K562 (cell line): ENCODE measurements around the gene TOMM5. TPM values are rescaled to one million over a fixed set of nuclear protein-coding genes. Genes with fewer than 3 reads are reported as not detected.

Experiments
- ADNP ChIP-seq: fragments of 200-800 bp; sonication (Bioruptor generic); IDR thresholded peaks from 2 replicates; pipeline ENCODE4 v1.6.1; 2016; ENCODE audit warnings: missing genetic modification characterization, missing compliant biosample characterization
- BDP1 ChIP-seq: IDR thresholded peaks from 3 replicates; pipeline ENCODE4 v1.6.1; 2011; ENCODE audit not compliant: insufficient read length, insufficient read depth
- BRD9 ChIP-seq: fragments of 450-650 bp; IDR thresholded peaks from 2 replicates; pipeline ENCODE4 v1.6.1; 2018; ENCODE audit warnings: low read depth; ENCODE audit not compliant: partially characterized antibody
- DDX20 ChIP-seq: fragments of 450-650 bp; IDR thresholded peaks from 2 replicates; pipeline ENCODE4 v1.6.1; 2016; ENCODE audit warnings: missing genetic modification characterization, low read depth, mild to moderate bottlenecking, missing compliant biosample characterization, moderate library complexity
- KDM1A ChIP-seq, 2 experiments: fragments of 450-650 bp; IDR thresholded peaks; 2 replicates each; pipeline ENCODE4 v1.6.1; 2016; ENCODE audit warnings: mild to moderate bottlenecking in 2 of 2
- NFYB ChIP-seq: IDR thresholded peaks from 2 replicates; pipeline ENCODE4 v1.6.1; 2011; ENCODE audit warnings: mild to moderate bottlenecking, moderate library complexity; ENCODE audit not compliant: insufficient read length; ENCODE audit errors: extremely low read depth
- PCBP2 ChIP-seq: fragments of 200-400 bp; formaldehyde crosslinking; IDR thresholded peaks from 2 replicates; pipeline ENCODE4 v1.6.1; 2018; ENCODE audit warnings: low read length, low read depth, mild to moderate bottlenecking, moderate library complexity; ENCODE audit not compliant: poor library complexity, severe bottlenecking
- POLR2AphosphoS5 ChIP-seq: IDR thresholded peaks from 2 replicates; pipeline ENCODE4 v1.6.1; 2011; ENCODE audit warnings: mild to moderate bottlenecking, low read depth, low read length, moderate library complexity; ENCODE audit not compliant: control insufficient read depth, insufficient read depth
- RCOR1 ChIP-seq, 2 experiments: IDR thresholded peaks; 2 replicates each; pipeline ENCODE4 v1.6.1; 2012; ENCODE audit warnings: low read depth in 2 of 2, low read length in 2 of 2, borderline replicate concordance in 1 of 2, improper control_type of control experiment in 1 of 2
- RFX5 ChIP-seq: IDR thresholded peaks from 2 replicates; pipeline ENCODE4 v1.6.1; 2011; ENCODE audit warnings: low read depth, mild to moderate bottlenecking, improper control_type of control experiment, low read length
- SRF ChIP-seq, 2 experiments: fragments of 250-450, 450-650 bp in 1 of 2; sonication (Bioruptor Pico) in 1 of 2; sonication (generic) in 1 of 2; formaldehyde crosslinking; IDR thresholded peaks; 2 replicates each; pipeline versions ENCODE4 v1.5.0 to v1.5.1; 2020 to 2022; ENCODE audit warnings: mild to moderate bottlenecking in 1 of 2, missing genetic modification reagents in 1 of 2
- ZNF507 ChIP-seq: conservative IDR thresholded peaks from 2 replicates; pipeline ENCODE4 v1.6.1; 2017; ENCODE audit warnings: missing genetic modification characterization, missing compliant biosample characterization
- polyA plus RNA-seq, 8 experiments: library from polyadenylated mRNA; depleted of rRNA in 4 of 8; stranded (reverse) in 5 of 8; unstranded in 3 of 8; fragments of >200 nt; fragmentation: Nextera tagmentation in 2 of 8; fragmentation: Illumina TruSeq in 1 of 8; extraction: Ambion mirVana in 2 of 8; extraction: Trizol in 1 of 8; gene quantifications; 2 replicates each; pipeline versions ENCODE4 v1.2.1 to v1.2.3, GENCODE V29; 2011 to 2014; ENCODE audit warnings: inconsistent platforms in 1 of 8, missing spikeins in 1 of 8
- total RNA-seq, 7 experiments: library from RNA; depleted of rRNA in 6 of 7; stranded (reverse); fragments of >200 nt in 6 of 7; fragmentation: Illumina TruSeq in 2 of 7; extraction: Trizol in 2 of 7; gene quantifications; 2 replicates each; pipeline versions ENCODE4 v1.2.1 to v1.2.3, GENCODE V29; 2011 to 2021; ENCODE audit warnings: low replicate concordance in 1 of 7
- TF ChIP-seq, protein P1 (sequence below), 2 experiments: fragments of 450-650 bp; formaldehyde crosslinking in 1 of 2; IDR thresholded peaks; 2 replicates each; pipeline versions ENCODE4 v1.4.0 to v1.6.1; 2014 to 2020; ENCODE audit warnings: mild to moderate bottlenecking in 2 of 2, borderline replicate concordance in 1 of 2, low read depth in 1 of 2
- TF ChIP-seq, protein P2 (sequence below): fragments of 250-450 bp; sonication (Bioruptor Pico); IDR thresholded peaks from 2 replicates; pipeline ENCODE4 v1.5.0; 2020; ENCODE audit warnings: mild to moderate bottlenecking, borderline replicate concordance
- TF ChIP-seq, protein P3 (sequence below): fragments of 450-650 bp; IDR thresholded peaks from 2 replicates; pipeline ENCODE4 v1.6.1; 2016; ENCODE audit warnings: low read depth, mild to moderate bottlenecking, moderate library complexity

The TOMM5 gene
- total and polyA plus RNA-seq, 9 of the 15 experiments (the other 6 are each of a cell fraction or from before 2014, with no cell fraction given), result 262 to 1,742 (median 496) TPM

DNA sequence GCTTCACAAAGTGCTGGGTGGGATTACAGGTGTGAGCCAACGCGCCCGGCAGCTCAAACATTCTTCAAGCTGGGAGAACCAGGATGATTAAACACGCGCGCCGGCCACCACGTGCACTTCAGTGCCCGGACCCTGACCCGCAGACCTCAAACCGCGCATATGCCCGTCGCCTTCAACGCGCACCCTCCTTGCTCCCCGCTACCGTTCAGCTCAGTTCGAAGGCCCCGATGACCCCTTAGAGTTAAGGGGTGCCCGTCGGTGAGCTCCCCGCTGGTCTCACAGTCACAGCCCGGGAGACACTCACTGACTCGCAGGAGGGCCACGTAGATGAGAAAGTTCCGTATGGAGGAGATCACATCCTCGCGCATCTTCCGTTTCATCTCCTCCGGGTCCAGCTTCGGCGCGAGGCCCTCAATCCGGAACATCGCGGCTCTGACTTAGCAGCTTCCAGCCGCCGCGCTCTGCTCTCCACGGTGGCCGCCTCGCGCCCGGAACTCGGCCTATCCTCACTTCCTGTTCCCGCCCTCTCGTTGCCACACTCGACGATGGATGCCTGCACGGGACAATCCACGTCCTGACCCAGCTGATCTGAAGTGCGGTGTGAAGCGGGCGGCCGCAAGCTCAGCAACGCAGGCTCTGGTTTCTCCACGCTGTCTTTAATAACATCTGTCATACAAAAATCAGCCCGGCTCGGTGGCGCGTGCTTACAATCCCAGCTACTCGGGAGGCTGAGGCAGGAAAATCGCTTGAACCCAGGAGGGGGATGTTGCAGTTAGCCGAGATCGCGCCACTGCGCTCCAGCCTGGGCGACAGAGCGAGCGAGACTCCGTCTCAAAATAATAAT is at the start of gene TOMM5 (continued):
- TF ChIP-seq, protein P1, sequence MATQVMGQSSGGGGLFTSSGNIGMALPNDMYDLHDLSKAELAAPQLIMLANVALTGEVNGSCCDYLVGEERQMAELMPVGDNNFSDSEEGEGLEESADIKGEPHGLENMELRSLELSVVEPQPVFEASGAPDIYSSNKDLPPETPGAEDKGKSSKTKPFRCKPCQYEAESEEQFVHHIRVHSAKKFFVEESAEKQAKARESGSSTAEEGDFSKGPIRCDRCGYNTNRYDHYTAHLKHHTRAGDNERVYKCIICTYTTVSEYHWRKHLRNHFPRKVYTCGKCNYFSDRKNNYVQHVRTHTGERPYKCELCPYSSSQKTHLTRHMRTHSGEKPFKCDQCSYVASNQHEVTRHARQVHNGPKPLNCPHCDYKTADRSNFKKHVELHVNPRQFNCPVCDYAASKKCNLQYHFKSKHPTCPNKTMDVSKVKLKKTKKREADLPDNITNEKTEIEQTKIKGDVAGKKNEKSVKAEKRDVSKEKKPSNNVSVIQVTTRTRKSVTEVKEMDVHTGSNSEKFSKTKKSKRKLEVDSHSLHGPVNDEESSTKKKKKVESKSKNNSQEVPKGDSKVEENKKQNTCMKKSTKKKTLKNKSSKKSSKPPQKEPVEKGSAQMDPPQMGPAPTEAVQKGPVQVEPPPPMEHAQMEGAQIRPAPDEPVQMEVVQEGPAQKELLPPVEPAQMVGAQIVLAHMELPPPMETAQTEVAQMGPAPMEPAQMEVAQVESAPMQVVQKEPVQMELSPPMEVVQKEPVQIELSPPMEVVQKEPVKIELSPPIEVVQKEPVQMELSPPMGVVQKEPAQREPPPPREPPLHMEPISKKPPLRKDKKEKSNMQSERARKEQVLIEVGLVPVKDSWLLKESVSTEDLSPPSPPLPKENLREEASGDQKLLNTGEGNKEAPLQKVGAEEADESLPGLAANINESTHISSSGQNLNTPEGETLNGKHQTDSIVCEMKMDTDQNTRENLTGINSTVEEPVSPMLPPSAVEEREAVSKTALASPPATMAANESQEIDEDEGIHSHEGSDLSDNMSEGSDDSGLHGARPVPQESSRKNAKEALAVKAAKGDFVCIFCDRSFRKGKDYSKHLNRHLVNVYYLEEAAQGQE (IDR thresholded peaks at IDR 0.05; ENCODE audit: borderline replicate concordance), result peak; percentile 48; the same call in 1 of the 2 replicates
- TF ChIP-seq, protein P1 (CRISPR knock-in tag; IDR thresholded peaks at IDR 0.05; ENCODE audit: low read depth), result peak; percentile 69; the same call in 1 of the 2 replicates
- TF ChIP-seq, protein P2, sequence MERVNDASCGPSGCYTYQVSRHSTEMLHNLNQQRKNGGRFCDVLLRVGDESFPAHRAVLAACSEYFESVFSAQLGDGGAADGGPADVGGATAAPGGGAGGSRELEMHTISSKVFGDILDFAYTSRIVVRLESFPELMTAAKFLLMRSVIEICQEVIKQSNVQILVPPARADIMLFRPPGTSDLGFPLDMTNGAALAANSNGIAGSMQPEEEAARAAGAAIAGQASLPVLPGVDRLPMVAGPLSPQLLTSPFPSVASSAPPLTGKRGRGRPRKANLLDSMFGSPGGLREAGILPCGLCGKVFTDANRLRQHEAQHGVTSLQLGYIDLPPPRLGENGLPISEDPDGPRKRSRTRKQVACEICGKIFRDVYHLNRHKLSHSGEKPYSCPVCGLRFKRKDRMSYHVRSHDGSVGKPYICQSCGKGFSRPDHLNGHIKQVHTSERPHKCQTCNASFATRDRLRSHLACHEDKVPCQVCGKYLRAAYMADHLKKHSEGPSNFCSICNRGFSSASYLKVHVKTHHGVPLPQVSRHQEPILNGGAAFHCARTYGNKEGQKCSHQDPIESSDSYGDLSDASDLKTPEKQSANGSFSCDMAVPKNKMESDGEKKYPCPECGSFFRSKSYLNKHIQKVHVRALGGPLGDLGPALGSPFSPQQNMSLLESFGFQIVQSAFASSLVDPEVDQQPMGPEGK (CRISPR knock-in tag), result no peak
- TF ChIP-seq BRD9, result peak; percentile 54
- no peak for TF ChIP-seq NFYB
- TF ChIP-seq, protein P3, sequence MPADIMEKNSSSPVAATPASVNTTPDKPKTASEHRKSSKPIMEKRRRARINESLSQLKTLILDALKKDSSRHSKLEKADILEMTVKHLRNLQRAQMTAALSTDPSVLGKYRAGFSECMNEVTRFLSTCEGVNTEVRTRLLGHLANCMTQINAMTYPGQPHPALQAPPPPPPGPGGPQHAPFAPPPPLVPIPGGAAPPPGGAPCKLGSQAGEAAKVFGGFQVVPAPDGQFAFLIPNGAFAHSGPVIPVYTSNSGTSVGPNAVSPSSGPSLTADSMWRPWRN, result no peak; the same call in 1 of the 2 replicates
- peak; percentile 92 for TF ChIP-seq POLR2AphosphoS5
- peak in 1 of 2 experiments; percentile 51; a peak in 2 of 4 replicates for TF ChIP-seq SRF (CRISPR knock-in tag; IDR thresholded peaks at IDR 0.05)
- TF ChIP-seq ADNP, result no peak
- TF ChIP-seq RFX5, result peak; percentile 34; the same call in 1 of the 2 replicates
- TF ChIP-seq RCOR1 (IDR thresholded peaks at IDR 0.05; ENCODE audit: borderline replicate concordance in 1 of 2, low read depth in 2 of 2, low read length in 2 of 2), result peak; percentile 18 to 66; a peak in 2 of 4 replicates
- no peak for TF ChIP-seq BDP1
- no peak for TF ChIP-seq PCBP2
- no peak for TF ChIP-seq ZNF507 (tag)
- no peak for TF ChIP-seq DDX20 (tag)
- TF ChIP-seq KDM1A (IDR thresholded peaks at IDR 0.05), result 0 out of 4 replicates have a peak, but pooled peaks of 1 of the 2 experiments have one; percentile 27
